Measurements from ENCODE around the gene L3MBTL4.

DNA sequence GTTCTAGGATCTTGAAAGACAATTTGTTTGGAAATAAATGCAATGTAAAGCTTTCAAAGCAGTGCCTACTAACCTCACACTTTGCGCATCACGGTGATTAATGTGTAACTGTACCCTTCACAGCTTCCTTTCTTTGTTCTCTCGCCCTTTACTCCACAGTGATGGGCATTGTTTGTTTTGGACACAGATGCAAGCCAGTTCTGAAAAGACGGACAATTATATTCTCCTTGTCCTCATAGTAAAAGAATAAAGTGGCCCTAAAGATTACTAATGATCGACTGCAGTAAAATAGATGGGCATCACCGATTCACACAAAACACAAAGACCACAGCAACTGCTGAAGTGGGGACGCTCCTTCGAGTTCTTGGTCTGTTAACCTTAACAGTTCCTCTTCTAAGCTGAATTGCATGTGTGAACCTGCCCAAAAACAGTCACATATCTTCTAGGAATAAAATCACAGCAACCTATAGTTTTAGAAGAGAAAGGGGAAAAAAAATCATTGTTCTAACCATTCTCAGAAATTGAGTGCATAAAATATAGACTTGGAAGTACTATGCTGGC, 7.7 kb downstream of the L3MBTL4 start:
- TF ChIP-seq, protein P1, sequence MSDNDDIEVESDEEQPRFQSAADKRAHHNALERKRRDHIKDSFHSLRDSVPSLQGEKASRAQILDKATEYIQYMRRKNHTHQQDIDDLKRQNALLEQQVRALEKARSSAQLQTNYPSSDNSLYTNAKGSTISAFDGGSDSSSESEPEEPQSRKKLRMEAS (IDR thresholded peaks at IDR 0.05; ENCODE audit: low read depth): no peak
- TF ChIP-seq, protein P2, sequence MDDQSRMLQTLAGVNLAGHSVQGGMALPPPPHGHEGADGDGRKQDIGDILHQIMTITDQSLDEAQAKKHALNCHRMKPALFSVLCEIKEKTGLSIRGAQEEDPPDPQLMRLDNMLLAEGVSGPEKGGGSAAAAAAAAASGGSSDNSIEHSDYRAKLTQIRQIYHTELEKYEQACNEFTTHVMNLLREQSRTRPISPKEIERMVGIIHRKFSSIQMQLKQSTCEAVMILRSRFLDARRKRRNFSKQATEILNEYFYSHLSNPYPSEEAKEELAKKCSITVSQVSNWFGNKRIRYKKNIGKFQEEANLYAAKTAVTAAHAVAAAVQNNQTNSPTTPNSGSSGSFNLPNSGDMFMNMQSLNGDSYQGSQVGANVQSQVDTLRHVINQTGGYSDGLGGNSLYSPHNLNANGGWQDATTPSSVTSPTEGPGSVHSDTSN (IDR thresholded peaks at IDR 0.05): no peak
- TF ChIP-seq, protein P3, sequence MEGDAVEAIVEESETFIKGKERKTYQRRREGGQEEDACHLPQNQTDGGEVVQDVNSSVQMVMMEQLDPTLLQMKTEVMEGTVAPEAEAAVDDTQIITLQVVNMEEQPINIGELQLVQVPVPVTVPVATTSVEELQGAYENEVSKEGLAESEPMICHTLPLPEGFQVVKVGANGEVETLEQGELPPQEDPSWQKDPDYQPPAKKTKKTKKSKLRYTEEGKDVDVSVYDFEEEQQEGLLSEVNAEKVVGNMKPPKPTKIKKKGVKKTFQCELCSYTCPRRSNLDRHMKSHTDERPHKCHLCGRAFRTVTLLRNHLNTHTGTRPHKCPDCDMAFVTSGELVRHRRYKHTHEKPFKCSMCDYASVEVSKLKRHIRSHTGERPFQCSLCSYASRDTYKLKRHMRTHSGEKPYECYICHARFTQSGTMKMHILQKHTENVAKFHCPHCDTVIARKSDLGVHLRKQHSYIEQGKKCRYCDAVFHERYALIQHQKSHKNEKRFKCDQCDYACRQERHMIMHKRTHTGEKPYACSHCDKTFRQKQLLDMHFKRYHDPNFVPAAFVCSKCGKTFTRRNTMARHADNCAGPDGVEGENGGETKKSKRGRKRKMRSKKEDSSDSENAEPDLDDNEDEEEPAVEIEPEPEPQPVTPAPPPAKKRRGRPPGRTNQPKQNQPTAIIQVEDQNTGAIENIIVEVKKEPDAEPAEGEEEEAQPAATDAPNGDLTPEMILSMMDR (IDR thresholded peaks at IDR 0.05): no peak
- TF ChIP-seq SMC3 (IDR thresholded peaks at IDR 0.05; ENCODE audit: low read depth, low read length): no peak
- no peak for TF ChIP-seq FOXJ3 (CRISPR knock-in tag; IDR thresholded peaks at IDR 0.05)
- TF ChIP-seq RCOR1 (IDR thresholded peaks at IDR 0.05; ENCODE audit: low read length): no peak
- no peak for TF ChIP-seq EZH2phosphoT487 (IDR thresholded peaks at IDR 0.05; ENCODE audit: borderline replicate concordance, low read depth)
- no peak for TF ChIP-seq SIN3A (IDR thresholded peaks at IDR 0.05; ENCODE audit: borderline replicate concordance, low read depth, low read length)
- no peak for TF ChIP-seq NRF1 (IDR thresholded peaks at IDR 0.05; ENCODE audit: low read depth, low read length)

Measured in SK-N-SH (cell line).